AG09319 (cell line): Measurements from ENCODE around the gene FGD6.

Source experiments
- DNase-seq: peaks from one replicate; pipeline ENCODE4 v3.0.0-alpha.2; 2010; ENCODE audit warnings: low read depth; ENCODE audit errors: extremely low read depth
- TF ChIP-seq, protein P1 (sequence below): IDR thresholded peaks from 2 replicates; pipeline ENCODE4 v1.5.1; 2011; ENCODE audit warnings: low read depth, mild to moderate bottlenecking, inconsistent platforms, low read length, moderate library complexity

FGD6 gene

DNA sequence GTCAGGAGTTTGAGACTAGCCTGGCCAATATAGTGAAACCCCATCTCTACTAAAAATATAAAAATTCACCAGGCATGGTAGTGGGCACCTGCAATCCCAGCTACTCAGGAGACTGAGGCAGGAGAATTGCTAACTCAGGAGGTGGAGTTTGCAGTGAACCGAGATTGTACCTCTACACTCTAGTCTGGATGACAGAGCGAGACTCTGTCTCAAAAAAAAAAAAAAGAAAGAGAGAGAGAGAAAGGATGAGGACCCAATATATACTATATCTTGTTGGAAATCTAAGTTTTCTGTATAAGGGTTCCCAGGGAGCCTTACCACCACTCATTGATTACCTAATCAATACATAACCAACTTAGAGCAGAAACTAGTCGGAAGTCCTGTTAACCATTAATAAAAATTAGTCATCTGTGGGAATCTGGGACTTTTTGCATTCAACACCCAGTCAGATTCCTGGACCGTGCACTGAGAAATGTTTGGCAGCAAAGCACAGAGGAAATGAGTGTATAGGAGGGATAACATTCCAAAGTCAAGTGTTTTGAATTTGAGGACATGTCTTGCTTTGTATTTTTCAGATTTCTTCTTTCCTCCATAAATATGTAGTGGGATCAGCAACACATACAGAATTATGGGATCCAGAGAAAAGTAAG is 99.0 kb downstream of the FGD6 start:
- TF ChIP-seq, protein P1, sequence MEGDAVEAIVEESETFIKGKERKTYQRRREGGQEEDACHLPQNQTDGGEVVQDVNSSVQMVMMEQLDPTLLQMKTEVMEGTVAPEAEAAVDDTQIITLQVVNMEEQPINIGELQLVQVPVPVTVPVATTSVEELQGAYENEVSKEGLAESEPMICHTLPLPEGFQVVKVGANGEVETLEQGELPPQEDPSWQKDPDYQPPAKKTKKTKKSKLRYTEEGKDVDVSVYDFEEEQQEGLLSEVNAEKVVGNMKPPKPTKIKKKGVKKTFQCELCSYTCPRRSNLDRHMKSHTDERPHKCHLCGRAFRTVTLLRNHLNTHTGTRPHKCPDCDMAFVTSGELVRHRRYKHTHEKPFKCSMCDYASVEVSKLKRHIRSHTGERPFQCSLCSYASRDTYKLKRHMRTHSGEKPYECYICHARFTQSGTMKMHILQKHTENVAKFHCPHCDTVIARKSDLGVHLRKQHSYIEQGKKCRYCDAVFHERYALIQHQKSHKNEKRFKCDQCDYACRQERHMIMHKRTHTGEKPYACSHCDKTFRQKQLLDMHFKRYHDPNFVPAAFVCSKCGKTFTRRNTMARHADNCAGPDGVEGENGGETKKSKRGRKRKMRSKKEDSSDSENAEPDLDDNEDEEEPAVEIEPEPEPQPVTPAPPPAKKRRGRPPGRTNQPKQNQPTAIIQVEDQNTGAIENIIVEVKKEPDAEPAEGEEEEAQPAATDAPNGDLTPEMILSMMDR = no peak

DNA sequence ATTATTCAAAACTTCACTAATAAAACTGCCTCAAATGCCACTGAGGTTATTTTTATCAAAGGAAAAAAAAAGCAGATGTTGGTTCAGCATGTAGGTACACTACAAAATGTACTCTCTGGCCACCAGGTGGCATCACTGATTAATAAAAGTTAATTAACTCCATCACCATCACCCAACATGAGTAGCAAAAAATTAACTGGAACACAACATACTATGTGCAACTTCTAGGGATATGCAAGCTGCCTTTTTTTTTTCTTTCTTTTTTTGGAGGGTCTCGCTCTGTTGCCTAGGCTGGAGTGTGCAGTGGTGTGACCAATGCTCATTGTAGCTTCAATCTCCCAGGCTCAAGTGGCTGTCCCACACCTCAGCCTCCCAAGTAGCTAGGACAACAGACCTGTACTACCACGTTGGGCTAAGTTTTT is 100.1 kb downstream of the FGD6 start:
- peak; percentile 48 for DNase-seq

More for the DNA sequence above, 99.0 kb downstream of the FGD6 start:
- DNase-seq = peak; percentile 56

DNA sequence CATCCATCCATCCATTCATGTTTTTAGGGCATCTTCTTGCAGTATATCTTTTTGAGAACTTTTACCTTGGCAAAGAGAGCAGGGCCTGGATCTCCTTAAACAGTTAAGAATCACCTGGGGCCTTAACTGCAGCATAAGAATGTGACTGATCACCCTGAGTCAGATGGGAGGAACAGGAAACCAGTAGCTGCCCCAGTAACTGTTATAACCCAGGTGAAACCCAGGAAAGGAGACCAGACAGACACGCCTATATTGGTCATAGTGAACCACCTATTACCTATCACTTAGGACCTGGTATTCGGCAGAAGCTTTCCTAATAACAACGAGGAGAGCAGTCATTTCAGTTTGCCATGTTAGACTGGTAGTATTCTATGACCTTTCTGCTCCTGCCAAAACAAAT is 100.5 kb downstream of the FGD6 start:
- no peak for DNase-seq
- TF ChIP-seq, protein P1 = no peak

More for the DNA sequence above, 100.1 kb downstream of the FGD6 start:
- TF ChIP-seq, protein P1 = peak; percentile 45

DNA sequence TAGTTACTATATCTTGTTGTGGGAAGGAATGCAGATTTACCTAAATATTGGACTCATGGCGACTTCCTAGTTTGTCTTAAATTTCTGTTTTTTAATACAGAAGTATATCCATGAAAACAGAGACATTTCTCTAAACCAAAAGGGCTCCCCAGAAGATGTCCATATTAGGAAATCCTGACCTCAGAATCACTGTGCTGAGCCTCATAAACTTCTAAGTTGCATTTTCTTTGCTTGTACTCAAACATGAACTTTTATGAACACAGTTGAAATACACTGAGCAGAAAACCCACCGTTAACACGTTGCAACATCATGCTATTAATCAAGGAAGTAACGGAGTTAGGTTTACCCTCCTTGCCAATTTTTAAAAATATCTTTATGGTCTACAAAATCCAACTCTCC is 100.9 kb downstream of the FGD6 start:
- TF ChIP-seq, protein P1 = no peak

DNA sequence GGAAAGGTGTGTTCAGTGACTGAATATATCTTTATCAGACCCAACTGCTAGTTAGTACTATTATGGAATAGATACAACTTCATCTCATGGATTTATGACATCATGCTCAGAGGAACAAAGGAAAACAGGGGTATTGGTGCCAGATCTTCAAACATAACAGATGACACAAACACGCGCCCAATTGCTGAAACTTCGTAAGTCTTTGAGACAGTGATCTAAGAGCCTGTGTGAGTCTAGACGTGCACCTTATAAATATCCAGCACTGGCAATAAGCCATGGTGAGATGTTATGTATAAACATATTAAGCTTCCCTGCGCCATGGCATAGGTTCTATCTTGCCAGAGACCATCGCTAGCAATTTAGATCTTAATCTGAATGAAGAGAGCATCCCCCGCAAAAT is 101.6 kb downstream of the FGD6 start:
- TF ChIP-seq, protein P1 = no peak
- DNase-seq = no peak

More for the DNA sequence above, 100.9 kb downstream of the FGD6 start:
- DNase-seq = no peak

DNA sequence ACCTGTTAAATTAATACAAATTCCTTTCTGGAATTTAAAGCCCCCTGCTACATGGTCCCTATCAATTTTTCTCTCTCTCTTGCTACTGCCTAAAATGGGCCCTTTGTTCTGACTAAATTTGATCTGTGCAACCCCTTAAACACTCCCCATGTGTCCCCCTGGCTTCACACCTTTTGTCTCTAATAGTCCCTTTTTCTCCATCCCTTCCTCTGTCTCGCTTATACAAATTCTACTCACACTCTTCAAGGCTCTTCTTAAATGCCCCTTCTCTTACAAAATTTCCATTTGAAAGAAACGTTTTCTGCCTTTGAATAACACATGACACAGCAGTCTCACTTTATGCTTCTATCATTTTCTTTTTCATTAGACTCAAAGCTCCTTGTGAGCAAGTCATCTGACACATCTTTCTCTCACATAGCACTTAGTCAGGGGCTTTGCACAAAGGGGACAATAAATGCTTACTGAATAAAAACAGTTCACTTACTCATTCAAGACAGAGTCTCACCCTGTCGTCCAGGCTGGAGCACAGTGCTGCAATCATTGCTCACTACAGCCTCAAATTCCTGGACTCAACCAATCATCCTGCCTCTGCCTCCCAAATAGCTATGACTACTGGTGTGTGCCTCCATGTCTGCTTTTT is 102.4 kb downstream of the FGD6 start:
- TF ChIP-seq, protein P1 = no peak
- no peak for DNase-seq

DNA sequence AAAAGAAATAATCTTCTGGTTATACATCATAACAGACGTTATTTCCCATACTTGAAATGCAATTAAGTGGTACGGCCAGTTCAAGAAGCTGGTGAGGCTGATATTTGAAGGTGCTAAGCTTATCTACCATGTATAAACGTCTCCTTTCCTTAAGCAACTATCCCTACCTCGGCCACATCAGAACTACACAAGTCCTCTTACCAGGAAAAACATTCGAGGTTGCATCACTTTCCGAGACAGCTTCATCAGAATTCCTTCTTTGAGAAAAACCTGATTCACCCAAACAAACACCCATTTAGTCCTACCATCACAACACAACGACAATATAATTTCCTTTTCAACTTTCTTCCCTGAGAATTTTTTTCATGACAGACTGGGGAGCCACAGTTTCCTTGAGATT is 109.9 kb downstream of the FGD6 start:
- no peak for DNase-seq
- TF ChIP-seq, protein P1 = no peak
